SKM-1 (cell line): Measurements from ENCODE around the gene SYK.

Experiments used
- DNase-seq: peaks from one replicate; lab custom pipeline; 2025; ENCODE audit not compliant: unreplicated experiment; lab: John Stamatoyannopoulos, UW

SYK gene

GRCh38 chr9:90903766-90904424 lies 102.3 kb downstream of the SYK start:
- DNase-seq = no peak

- no peak for DNase-seq
These were observed 103.3 kb downstream of the SYK start for GRCh38 chr9:90904706-90905478.

- DNase-seq = no peak
These were observed 104.2 kb downstream of the SYK start for GRCh38 chr9:90905822-90906221.

GRCh38 chr9:90906316-90907055 lies 104.9 kb downstream of the SYK start:
- no peak for DNase-seq

GRCh38 chr9:90907056-90907445 lies 105.4 kb downstream of the SYK start:
- DNase-seq = no peak

GRCh38 chr9:90907790-90908189 lies 106.2 kb downstream of the SYK start:
- no peak for DNase-seq

GRCh38 chr9:90909225-90909624 lies 107.6 kb downstream of the SYK start:
- DNase-seq = no peak

- DNase-seq = no peak
These were observed 108.2 kb downstream of the SYK start for GRCh38 chr9:90909747-90910283.

- DNase-seq = no peak
These were observed 112.6 kb downstream of the SYK start for GRCh38 chr9:90914196-90914595.

- DNase-seq = no peak
These were observed 113.4 kb downstream of the SYK start for GRCh38 chr9:90914868-90915483.

- no peak for DNase-seq
These were observed 114.1 kb downstream of the SYK start for GRCh38 chr9:90915693-90916092.

- DNase-seq = no peak
These were observed 114.6 kb downstream of the SYK start for GRCh38 chr9:90916147-90916734.

GRCh38 chr9:90919883-90920282 lies 118.3 kb downstream of the SYK start:
- DNase-seq = no peak

GRCh38 chr9:90921104-90921503 lies 119.5 kb downstream of the SYK start:
- DNase-seq = no peak

GRCh38 chr9:90921969-90922368 lies 120.3 kb downstream of the SYK start:
- no peak for DNase-seq

- no peak for DNase-seq
These were observed 124.1 kb downstream of the SYK start for GRCh38 chr9:90925581-90926257.

- no peak for DNase-seq
These were observed 125.3 kb downstream of the SYK start for GRCh38 chr9:90926936-90927335.

GRCh38 chr9:90927496-90927895 lies 125.9 kb downstream of the SYK start:
- no peak for DNase-seq

- DNase-seq = no peak
These were observed 128.0 kb downstream of the SYK start for GRCh38 chr9:90929626-90930025.

- DNase-seq = no peak
These were observed 131.8 kb downstream of the SYK start for GRCh38 chr9:90933468-90933867.
